Rectal smooth muscle tissue (tissue), 1 donor: ENCODE results near the gene DNAH8.

Experiments
- H3K27ac ChIP-seq: one replicate; pipeline ENCODE4 v1.7.0; 2013; ENCODE audit warnings: low read depth, low read length, inconsistent platforms
- H3K27me3 ChIP-seq: one replicate; pipeline ENCODE4 v1.7.0; 2013; ENCODE audit warnings: low read length; ENCODE audit not compliant: control insufficient read depth, insufficient read depth
- H3K36me3 ChIP-seq: one replicate; pipeline ENCODE4 v1.7.0; 2013; ENCODE audit warnings: low read length; ENCODE audit not compliant: control insufficient read depth, insufficient read depth
- H3K4me1 ChIP-seq: one replicate; pipeline ENCODE4 v1.7.0; 2013; ENCODE audit warnings: low read length; ENCODE audit not compliant: control insufficient read depth, insufficient read depth
- H3K4me3 ChIP-seq: one replicate; pipeline ENCODE4 v1.7.0; 2013; ENCODE audit warnings: low read length
- H3K9ac ChIP-seq: one replicate; pipeline ENCODE4 v1.7.0; 2013; ENCODE audit warnings: low read length

The DNAH8 gene

DNA sequence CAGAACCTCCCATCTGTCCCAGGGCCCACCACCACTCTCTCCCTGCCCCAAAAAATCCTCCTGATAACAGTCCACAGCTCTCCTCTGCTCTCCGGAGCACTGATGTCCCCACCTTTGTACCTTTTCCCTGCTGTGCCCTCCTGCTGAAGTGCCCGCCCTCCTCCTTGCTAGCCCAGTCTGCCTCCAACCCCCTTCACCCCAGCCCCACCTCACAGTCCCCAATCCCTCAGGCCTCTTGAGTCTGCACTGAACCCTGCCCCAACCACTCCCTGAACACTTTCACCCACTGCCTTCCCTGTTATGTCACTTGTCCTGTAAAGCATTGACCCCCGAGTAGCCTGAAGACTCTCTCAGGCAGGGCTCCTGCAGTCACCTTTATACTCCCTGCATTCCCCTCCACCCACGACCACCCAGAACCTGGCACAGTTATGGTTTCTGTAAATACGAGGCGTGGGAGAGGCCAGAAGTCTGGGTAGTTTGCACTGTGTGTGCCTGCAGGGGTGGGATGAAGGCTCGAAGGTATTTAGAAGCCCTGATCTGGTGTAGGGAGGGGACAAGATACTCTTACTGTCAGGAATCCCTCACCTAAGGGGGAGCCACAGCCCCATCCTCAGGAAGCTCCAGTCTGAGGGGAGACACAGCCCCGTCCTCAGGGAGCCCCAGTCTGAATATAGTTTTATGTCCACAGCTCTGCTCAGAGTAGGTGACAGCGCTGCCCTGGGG lies 338.9 kb downstream of the DNAH8 start:
- H3K9ac ChIP-seq, result no peak overlapping the region
- H3K4me1 ChIP-seq, result no peaks in the 10 kb centered on the region
- peaks cover 8% of the 10 kb centered on the region for H3K27me3 ChIP-seq
- no peak overlapping the region for H3K4me3 ChIP-seq
- H3K27ac ChIP-seq, result no peak overlapping the region
- no peaks in the 10 kb centered on the region for H3K36me3 ChIP-seq

DNA sequence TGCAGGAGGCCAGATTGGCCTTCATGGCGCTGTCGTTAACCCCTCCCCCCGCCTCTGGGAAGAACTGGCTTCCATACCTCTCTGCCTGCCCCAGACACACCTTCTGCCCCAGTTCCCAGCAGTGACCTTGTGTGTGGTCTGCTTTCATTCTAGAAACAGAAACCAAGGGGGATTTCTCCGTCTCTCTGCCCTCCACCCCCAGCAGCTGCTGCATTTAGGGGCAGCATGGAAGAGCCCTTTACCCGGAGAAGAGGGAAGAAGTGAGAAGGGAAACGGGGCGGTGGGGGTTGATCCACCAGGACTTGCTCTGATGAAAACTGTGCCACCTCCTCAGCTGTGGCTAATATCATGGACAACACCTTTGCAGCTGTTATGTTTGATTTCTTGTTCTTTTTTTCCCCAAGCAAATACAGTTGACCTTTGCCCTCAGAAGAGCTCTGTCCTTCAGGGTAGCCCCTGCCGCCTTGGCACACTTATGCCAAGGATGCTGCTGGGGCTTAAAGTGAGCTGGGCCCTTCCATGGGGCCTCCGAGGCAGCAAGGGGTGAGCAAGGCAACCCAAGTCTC lies 339.5 kb downstream of the DNAH8 start:
- no peaks in the 10 kb centered on the region for H3K4me1 ChIP-seq
- no peak overlapping the region for H3K4me3 ChIP-seq
- H3K36me3 ChIP-seq, result no peaks in the 10 kb centered on the region
- H3K9ac ChIP-seq, result no peak overlapping the region
- H3K27me3 ChIP-seq, result peaks cover 3% of the 10 kb centered on the region
- H3K27ac ChIP-seq, result no peak overlapping the region

GRCh38 chr6:39055661-39056060 lies 340.6 kb downstream of the DNAH8 start:
- no peaks in the 10 kb centered on the region for H3K36me3 ChIP-seq
- H3K4me3 ChIP-seq, result no peak overlapping the region
- H3K9ac ChIP-seq, result no peak overlapping the region
- H3K27ac ChIP-seq, result no peak overlapping the region
- no peaks in the 10 kb centered on the region for H3K27me3 ChIP-seq
- H3K4me1 ChIP-seq, result no peaks in the 10 kb centered on the region

- Histone ChIP-seq H3K4me1 (no peaks in the 10 kb centered on the region), H3K27me3 (no peaks in the 10 kb centered on the region), H3K9ac (no peak overlapping the region), H3K36me3 (no peaks in the 10 kb centered on the region), H3K27ac (no peak overlapping the region), H3K4me3 (no peak overlapping the region)
Observed at GRCh38 chr6:39056191-39056590, 341.1 kb downstream of the DNAH8 start.

DNA sequence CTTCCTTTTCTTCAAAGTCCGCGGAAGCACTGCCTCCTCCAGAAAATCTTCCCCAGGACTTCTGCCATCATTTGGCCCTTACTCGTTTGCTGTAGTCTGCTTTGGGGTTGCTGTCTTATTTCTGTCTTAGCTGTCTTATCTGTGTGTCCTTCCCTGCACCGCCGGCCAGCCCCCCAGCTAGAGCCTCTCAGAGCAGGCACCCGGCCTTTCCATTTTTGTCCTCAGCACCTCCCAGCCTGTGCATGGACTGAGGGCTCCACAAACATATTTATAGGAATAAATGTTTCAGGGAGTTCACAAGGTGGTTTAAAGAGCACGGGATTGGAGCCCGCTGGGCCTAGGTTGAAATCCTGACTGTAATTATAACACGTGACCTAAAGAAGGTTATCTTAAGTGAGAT lies 341.6 kb downstream of the DNAH8 start:
- no peaks in the 10 kb centered on the region for H3K36me3 ChIP-seq
- H3K4me3 ChIP-seq, result no peak overlapping the region
- H3K4me1 ChIP-seq, result no peaks in the 10 kb centered on the region
- H3K27ac ChIP-seq, result no peak overlapping the region
- H3K9ac ChIP-seq, result no peak overlapping the region
- H3K27me3 ChIP-seq, result no peaks in the 10 kb centered on the region

- H3K36me3 ChIP-seq, result no peaks in the 10 kb centered on the region
- H3K4me3 ChIP-seq, result no peak overlapping the region
- no peaks in the 10 kb centered on the region for H3K4me1 ChIP-seq
- H3K9ac ChIP-seq, result no peak overlapping the region
- H3K27ac ChIP-seq, result no peak overlapping the region
- no peaks in the 10 kb centered on the region for H3K27me3 ChIP-seq
Observed at GRCh38 chr6:39057251-39058155, 342.4 kb downstream of the DNAH8 start.

DNA sequence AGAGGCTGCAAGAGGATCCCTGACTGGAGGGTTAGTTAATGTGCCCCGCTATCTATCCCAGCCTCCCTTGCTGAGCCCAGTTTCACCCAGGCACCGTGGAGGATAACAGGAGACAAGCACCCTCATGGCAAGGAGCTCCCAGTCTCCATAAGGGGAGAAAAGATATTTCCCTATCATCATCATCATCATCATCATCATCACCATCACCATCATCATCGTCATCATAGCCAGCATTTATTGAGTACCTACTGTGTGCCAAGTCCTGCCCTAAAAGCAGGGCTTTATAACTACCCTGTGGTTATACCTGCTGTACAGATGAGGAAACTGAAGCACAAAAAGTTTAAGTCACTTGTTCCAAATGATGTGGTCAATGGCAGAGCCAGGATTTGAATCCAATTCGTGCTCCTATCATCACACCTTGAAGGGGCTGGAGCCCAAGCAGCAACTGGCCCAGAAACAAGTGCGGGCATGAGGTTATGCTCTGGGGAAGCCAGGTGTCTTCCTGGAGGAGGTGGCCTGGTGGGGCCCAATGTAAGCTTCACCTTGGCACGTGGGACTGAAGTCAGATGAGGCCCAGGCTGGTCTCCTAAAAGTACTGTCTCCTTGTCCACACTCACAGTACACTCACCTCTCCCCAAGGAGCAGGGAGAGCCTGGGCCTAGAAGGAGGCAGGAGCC lies 343.5 kb downstream of the DNAH8 start:
- Histone ChIP-seq H3K36me3 (no peaks in the 10 kb centered on the region), H3K27me3 (no peaks in the 10 kb centered on the region), H3K4me1 (no peaks in the 10 kb centered on the region), H3K4me3 (no peak overlapping the region), H3K9ac (no peak overlapping the region), H3K27ac (no peak overlapping the region)

GRCh38 chr6:39059496-39060310 lies 344.6 kb downstream of the DNAH8 start:
- Histone ChIP-seq H3K9ac (no peak overlapping the region), H3K27ac (no peak overlapping the region), H3K4me3 (no peak overlapping the region), H3K27me3 (no peaks in the 10 kb centered on the region), H3K4me1 (no peaks in the 10 kb centered on the region), H3K36me3 (no peaks in the 10 kb centered on the region)

- no peak overlapping the region for H3K9ac ChIP-seq
- H3K4me1 ChIP-seq, result no peaks in the 10 kb centered on the region
- H3K27me3 ChIP-seq, result no peaks in the 10 kb centered on the region
- H3K27ac ChIP-seq, result no peak overlapping the region
- H3K36me3 ChIP-seq, result no peaks in the 10 kb centered on the region
- no peak overlapping the region for H3K4me3 ChIP-seq
Observed at GRCh38 chr6:39060467-39061160, 345.5 kb downstream of the DNAH8 start.

GRCh38 chr6:39061182-39061581 lies 346.1 kb downstream of the DNAH8 start:
- Histone ChIP-seq H3K27me3 (no peaks in the 10 kb centered on the region), H3K27ac (no peak overlapping the region), H3K9ac (no peak overlapping the region), H3K36me3 (no peaks in the 10 kb centered on the region), H3K4me1 (no peaks in the 10 kb centered on the region), H3K4me3 (no peak overlapping the region)

GRCh38 chr6:39061588-39061987 lies 346.5 kb downstream of the DNAH8 start:
- Histone ChIP-seq H3K36me3 (no peaks in the 10 kb centered on the region), H3K4me3 (no peak overlapping the region), H3K4me1 (no peaks in the 10 kb centered on the region), H3K27ac (no peak overlapping the region), H3K9ac (no peak overlapping the region), H3K27me3 (no peaks in the 10 kb centered on the region)
